Stomach (tissue), 4 donors: Measurements from ENCODE around the gene CAPN12.

Experiments used
- EP300 ChIP-seq: sonication (generic); formaldehyde crosslinking; IDR thresholded peaks from one replicate; pipeline ENCODE4 v1.6.1; 2017; ENCODE audit warnings: antibody characterized with exemption
- POLR2A ChIP-seq, 4 donors: fragments of 450-650 bp; IDR thresholded peaks; one replicate each; pipeline ENCODE4 v1.6.1; 2016; ENCODE audit warnings: antibody characterized with exemption in 4 of 4, control low read depth in 2 of 4, mild to moderate bottlenecking in 1 of 4, moderate library complexity in 1 of 4
- TF ChIP-seq, protein P1 (sequence below), 7 experiments: fragments of 450-650 bp in 4 of 7; fragments of 200-600 bp in 3 of 7; sonication (generic) in 3 of 7; IDR thresholded peaks; one replicate each; pipeline ENCODE4 v1.5.1; 2016 to 2019; ENCODE audit warnings: antibody characterized with exemption in 7 of 7, control low read depth in 2 of 7, mild to moderate bottlenecking in 1 of 7

DNA sequence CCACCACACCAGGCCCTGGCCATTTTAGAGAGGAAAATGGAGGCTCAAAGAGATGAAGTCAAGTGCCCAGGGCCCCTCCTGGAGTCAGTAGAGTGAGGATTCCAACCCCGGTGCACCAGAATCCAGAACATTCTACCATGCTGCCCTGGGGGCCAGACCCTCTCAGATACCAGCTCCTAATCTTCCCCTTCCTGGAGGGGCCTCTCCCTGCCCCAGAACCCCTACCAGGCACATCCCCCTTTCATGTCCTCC is 11.1 kb downstream of the CAPN12 start:
- TF ChIP-seq, protein P1, sequence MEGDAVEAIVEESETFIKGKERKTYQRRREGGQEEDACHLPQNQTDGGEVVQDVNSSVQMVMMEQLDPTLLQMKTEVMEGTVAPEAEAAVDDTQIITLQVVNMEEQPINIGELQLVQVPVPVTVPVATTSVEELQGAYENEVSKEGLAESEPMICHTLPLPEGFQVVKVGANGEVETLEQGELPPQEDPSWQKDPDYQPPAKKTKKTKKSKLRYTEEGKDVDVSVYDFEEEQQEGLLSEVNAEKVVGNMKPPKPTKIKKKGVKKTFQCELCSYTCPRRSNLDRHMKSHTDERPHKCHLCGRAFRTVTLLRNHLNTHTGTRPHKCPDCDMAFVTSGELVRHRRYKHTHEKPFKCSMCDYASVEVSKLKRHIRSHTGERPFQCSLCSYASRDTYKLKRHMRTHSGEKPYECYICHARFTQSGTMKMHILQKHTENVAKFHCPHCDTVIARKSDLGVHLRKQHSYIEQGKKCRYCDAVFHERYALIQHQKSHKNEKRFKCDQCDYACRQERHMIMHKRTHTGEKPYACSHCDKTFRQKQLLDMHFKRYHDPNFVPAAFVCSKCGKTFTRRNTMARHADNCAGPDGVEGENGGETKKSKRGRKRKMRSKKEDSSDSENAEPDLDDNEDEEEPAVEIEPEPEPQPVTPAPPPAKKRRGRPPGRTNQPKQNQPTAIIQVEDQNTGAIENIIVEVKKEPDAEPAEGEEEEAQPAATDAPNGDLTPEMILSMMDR (IDR thresholded peaks at IDR 0.05) = no peak
- TF ChIP-seq EP300 (no peak), POLR2A (IDR thresholded peaks at IDR 0.05) (no peak)
